ENCODE measurements around the gene CHRDL2.

The CHRDL2 gene

DNA sequence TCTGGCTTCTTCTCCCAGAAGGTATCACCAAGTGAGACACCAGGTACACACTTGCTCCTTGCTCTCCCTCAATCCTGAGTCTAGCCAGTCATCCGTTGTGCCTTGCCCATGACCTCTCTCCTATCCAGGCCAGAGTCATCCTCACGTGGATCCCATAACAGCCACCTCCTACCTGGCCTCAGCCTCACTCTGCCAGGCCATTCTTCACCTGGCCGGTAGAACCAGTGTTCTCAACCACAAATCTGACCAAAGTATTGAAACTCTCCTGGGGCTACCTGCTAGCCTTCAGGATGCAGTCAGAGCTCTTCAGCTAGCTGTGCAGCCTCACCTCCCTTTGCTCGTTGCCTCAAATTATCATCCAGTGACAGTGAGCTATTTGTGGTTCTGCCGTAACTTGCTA is 37.7 kb downstream of the CHRDL2 start:
- no peaks in the 10 kb centered on the region for H3K36me3 ChIP-seq (ENCODE audit: control insufficient read depth, insufficient read depth, low read length)
- TF ChIP-seq, protein P1, sequence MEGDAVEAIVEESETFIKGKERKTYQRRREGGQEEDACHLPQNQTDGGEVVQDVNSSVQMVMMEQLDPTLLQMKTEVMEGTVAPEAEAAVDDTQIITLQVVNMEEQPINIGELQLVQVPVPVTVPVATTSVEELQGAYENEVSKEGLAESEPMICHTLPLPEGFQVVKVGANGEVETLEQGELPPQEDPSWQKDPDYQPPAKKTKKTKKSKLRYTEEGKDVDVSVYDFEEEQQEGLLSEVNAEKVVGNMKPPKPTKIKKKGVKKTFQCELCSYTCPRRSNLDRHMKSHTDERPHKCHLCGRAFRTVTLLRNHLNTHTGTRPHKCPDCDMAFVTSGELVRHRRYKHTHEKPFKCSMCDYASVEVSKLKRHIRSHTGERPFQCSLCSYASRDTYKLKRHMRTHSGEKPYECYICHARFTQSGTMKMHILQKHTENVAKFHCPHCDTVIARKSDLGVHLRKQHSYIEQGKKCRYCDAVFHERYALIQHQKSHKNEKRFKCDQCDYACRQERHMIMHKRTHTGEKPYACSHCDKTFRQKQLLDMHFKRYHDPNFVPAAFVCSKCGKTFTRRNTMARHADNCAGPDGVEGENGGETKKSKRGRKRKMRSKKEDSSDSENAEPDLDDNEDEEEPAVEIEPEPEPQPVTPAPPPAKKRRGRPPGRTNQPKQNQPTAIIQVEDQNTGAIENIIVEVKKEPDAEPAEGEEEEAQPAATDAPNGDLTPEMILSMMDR (IDR thresholded peaks at IDR 0.05; ENCODE audit: insufficient read depth, low read length, poor library complexity, severe bottlenecking) = no peak

DNA sequence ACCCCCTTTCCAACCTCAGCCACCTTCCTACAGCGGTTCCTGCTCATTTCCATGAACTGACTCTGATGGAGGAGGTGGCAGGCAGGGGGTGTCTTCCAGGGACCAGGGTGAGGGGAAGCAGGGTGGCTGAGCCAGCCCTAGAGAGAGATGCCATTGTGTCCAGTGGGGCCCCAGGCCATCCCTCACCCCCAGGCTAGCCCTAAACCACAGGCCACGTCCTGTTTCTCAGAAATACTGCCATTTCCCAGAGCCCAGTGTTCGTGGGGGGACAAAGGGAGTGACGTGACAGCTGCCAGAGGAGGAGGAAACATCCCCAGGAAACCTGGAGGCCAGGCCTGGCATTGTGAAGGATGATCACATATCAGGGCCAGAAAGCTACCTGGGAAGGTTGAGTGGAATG is 39.5 kb downstream of the CHRDL2 start:
- no peaks in the 10 kb centered on the region for H3K36me3 ChIP-seq (ENCODE audit: control insufficient read depth, insufficient read depth, low read length)
- no peak overlapping the region for H3K4me3 ChIP-seq (replicated peaks; ENCODE audit: low read depth, low read length)
- TF ChIP-seq, protein P1 (IDR thresholded peaks at IDR 0.05; ENCODE audit: insufficient read depth, low read length, poor library complexity, severe bottlenecking) = no peak
- H3K27me3 ChIP-seq (replicated peaks; ENCODE audit: control insufficient read depth, insufficient read depth, low read length) = no peaks in the 10 kb centered on the region; the same call in none of the 2 replicates
- no peak for DNase-seq (ENCODE audit: extremely low read depth, insufficient read length)

More for the DNA sequence above, 37.7 kb downstream of the CHRDL2 start:
- no peak for DNase-seq (ENCODE audit: extremely low read depth, insufficient read length)
- H3K27me3 ChIP-seq (replicated peaks; ENCODE audit: control insufficient read depth, insufficient read depth, low read length) = no peaks in the 10 kb centered on the region; the same call in none of the 2 replicates
- no peak overlapping the region for H3K4me3 ChIP-seq (replicated peaks; ENCODE audit: low read depth, low read length)

DNA sequence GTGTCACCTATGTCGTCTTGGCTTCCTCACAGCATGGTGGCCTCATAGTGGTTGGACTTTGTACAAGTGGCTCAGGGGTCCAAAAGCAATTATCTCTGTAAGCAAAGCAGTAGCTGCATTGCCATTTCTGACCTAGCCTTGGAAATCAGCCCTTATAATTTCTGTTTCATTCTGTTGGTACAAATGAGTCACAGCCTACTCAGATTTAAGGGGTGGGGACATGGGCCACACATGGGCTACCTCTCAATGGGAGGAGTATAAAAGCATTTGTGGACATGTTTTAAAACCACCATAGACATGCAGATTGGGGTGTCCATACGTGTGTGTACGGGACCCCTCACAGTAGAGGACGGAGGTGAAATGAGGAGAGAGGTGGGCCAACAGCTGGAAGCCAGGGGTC is 41.6 kb downstream of the CHRDL2 start:
- H3K27me3 ChIP-seq (replicated peaks; ENCODE audit: control insufficient read depth, insufficient read depth, low read length) = no peaks in the 10 kb centered on the region; the same call in none of the 2 replicates
- TF ChIP-seq, protein P1 (IDR thresholded peaks at IDR 0.05; ENCODE audit: insufficient read depth, low read length, poor library complexity, severe bottlenecking) = no peak
- H3K36me3 ChIP-seq (ENCODE audit: control insufficient read depth, insufficient read depth, low read length) = no peaks in the 10 kb centered on the region
- H3K4me3 ChIP-seq (replicated peaks; ENCODE audit: low read depth, low read length) = no peak overlapping the region
- DNase-seq (ENCODE audit: extremely low read depth, insufficient read length) = no peak

DNA sequence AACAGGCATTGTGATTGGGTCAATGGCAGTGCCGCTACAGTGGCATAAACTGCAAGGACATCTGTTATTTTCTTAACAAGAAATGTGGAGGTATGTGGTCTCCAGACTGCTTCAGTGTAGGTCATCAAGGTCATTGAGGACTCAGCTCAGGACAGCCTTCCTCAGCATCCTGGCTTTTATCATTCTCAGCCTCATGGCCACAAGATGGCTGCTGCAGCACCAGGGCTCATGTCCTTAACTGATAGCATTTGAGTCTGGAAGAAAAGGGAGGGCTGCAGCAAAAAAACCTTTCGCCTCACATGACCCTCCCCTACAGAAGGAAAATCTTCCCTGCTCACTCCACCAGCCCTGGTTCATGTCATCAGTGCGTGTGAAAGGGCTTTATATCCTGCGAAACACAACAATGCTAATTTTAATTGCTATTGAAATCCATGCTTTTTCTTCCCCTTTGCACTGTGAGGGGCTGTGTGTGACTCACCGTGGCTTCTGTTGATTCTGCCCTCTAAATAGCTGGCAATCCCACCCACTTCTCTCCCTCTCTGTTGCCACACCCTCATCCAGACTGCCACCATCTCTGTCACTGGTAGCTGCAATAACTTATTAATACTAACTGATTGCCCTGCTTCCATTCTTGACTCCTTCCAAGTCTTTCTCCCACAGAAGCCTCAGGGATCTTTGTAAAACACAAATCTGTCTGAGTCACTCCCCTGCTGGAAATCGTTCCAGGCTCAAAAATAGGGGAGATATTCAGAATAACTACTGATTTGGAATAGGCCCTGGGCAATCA is 43.8 kb downstream of the CHRDL2 start:
- TF ChIP-seq, protein P1 (IDR thresholded peaks at IDR 0.05; ENCODE audit: insufficient read depth, low read length, poor library complexity, severe bottlenecking) = no peak
- Histone ChIP-seq H3K36me3 (ENCODE audit: control insufficient read depth, insufficient read depth, low read length) (no peaks in the 10 kb centered on the region), H3K4me3 (replicated peaks; ENCODE audit: low read depth, low read length) (no peak overlapping the region), H3K27me3 (replicated peaks; ENCODE audit: control insufficient read depth, insufficient read depth, low read length) (no peaks in the 10 kb centered on the region; the same call in none of the 2 replicates)
- DNase-seq (ENCODE audit: extremely low read depth, insufficient read length) = no peak

DNA sequence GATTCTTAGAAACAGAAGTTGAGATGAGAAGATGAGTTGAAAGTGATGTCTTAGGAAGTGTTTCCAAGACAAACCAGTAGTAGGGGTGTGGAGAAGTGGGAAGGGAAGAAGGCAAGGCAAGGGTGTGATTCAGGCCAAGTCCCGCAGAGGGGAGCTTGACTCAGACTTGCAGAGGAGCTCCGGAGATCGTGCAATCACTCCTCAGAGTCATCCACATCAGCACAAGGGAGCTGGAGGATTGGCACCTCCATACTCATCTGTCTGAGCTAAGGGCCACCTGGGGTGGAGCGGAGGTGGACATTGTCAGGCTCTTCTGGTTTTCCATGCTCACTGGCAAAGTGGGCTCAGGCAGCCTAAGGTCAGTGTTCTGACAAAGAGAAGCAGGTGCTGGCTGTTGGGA is 44.4 kb downstream of the CHRDL2 start:
- Histone ChIP-seq H3K36me3 (ENCODE audit: control insufficient read depth, insufficient read depth, low read length) (no peaks in the 10 kb centered on the region), H3K4me3 (replicated peaks; ENCODE audit: low read depth, low read length) (no peak overlapping the region), H3K27me3 (replicated peaks; ENCODE audit: control insufficient read depth, insufficient read depth, low read length) (no peaks in the 10 kb centered on the region; the same call in none of the 2 replicates)
- DNase-seq (ENCODE audit: extremely low read depth, insufficient read length) = no peak
- TF ChIP-seq, protein P1 (IDR thresholded peaks at IDR 0.05; ENCODE audit: insufficient read depth, low read length, poor library complexity, severe bottlenecking) = no peak
